Astrocyte (in vitro differentiated cells and primary cell): ENCODE results near the gene DIRAS1. TPM values are rescaled to one million over a fixed set of nuclear protein-coding genes. Genes with fewer than 3 reads are reported as not detected.

ENCODE experiments used
- DNase-seq: peaks from one replicate; pipeline ENCODE4 v3.0.0-alpha.2; 2010; ENCODE audit warnings: low read depth
- FAIRE-seq: peaks from 2 replicates; lab custom pipeline; 2011; peaks lifted over from hg19 to GRCh38; lab: Jason Lieb, UNC
- H2AFZ ChIP-seq: 2 replicates; pipeline ENCODE4 v1.6.0; 2012; ENCODE audit warnings: low read depth, low read length, inconsistent platforms
- H3K27ac ChIP-seq: 2 replicates; pipeline ENCODE4 v1.5.1; 2011; ENCODE audit warnings: low read depth, low read length, inconsistent platforms
- H3K27me3 ChIP-seq: 2 replicates; pipeline ENCODE4 v1.6.0; 2011; ENCODE audit warnings: low read length, inconsistent platforms; ENCODE audit not compliant: insufficient read depth
- H3K36me3 ChIP-seq: 2 replicates; pipeline ENCODE4 v1.5.1; 2011; ENCODE audit warnings: low read length, inconsistent platforms; ENCODE audit not compliant: insufficient read depth
- H3K4me1 ChIP-seq: 2 replicates; pipeline ENCODE4 v1.5.1; 2011; ENCODE audit warnings: low read length, inconsistent platforms; ENCODE audit not compliant: insufficient read depth
- H3K4me2 ChIP-seq: 2 replicates; pipeline ENCODE4 v1.6.0; 2012; ENCODE audit warnings: low read length, inconsistent platforms
- H3K4me3 ChIP-seq: 2 replicates; pipeline ENCODE4 v1.5.1; 2011; ENCODE audit warnings: low read depth, mild to moderate bottlenecking, low read length, inconsistent platforms; ENCODE audit not compliant: insufficient read depth
- H3K79me2 ChIP-seq: 2 replicates; pipeline ENCODE4 v1.6.0; 2012; ENCODE audit warnings: mild to moderate bottlenecking, low read length, inconsistent platforms; ENCODE audit not compliant: insufficient read depth
- H3K9ac ChIP-seq: 2 replicates; pipeline ENCODE4 v1.6.0; 2012; ENCODE audit warnings: mild to moderate bottlenecking, low read length, inconsistent platforms
- H3K9me3 ChIP-seq: 2 replicates; pipeline ENCODE4 v1.5.1; 2012; ENCODE audit warnings: low read depth, mild to moderate bottlenecking, low read length, inconsistent platforms; ENCODE audit not compliant: insufficient read depth
- H4K20me1 ChIP-seq: 2 replicates; pipeline ENCODE4 v1.6.0; 2012; ENCODE audit warnings: low read length, inconsistent platforms; ENCODE audit not compliant: insufficient read depth
- H3K27ac Mint-ChIP-seq: one replicate; pipeline ENCODE4 v1.8.0; 2021; ENCODE audit warnings: mild to moderate bottlenecking, mixed read lengths; ENCODE audit not compliant: unreplicated experiment
- H3K27me3 Mint-ChIP-seq: one replicate; pipeline ENCODE4 v1.8.0; 2021; ENCODE audit warnings: low read depth, mixed read lengths; ENCODE audit not compliant: unreplicated experiment
- H3K36me3 Mint-ChIP-seq: one replicate; pipeline ENCODE4 v1.8.0; 2021; ENCODE audit warnings: low read depth, mixed read lengths; ENCODE audit not compliant: unreplicated experiment
- H3K4me1 Mint-ChIP-seq: one replicate; pipeline ENCODE4 v1.8.0; 2021; ENCODE audit warnings: low read depth, mixed read lengths; ENCODE audit not compliant: unreplicated experiment
- H3K4me3 Mint-ChIP-seq: one replicate; pipeline ENCODE4 v1.8.0; 2021; ENCODE audit warnings: mild to moderate bottlenecking, moderate library complexity, mixed read lengths; ENCODE audit not compliant: unreplicated experiment
- H3K9me3 Mint-ChIP-seq: one replicate; pipeline ENCODE4 v1.8.0; 2021; ENCODE audit warnings: mild to moderate bottlenecking, mixed read lengths; ENCODE audit not compliant: unreplicated experiment
- CTCF ChIP-seq: IDR thresholded peaks from 2 replicates; pipeline ENCODE4 v1.5.1; 2011; ENCODE audit warnings: low read depth, mild to moderate bottlenecking, inconsistent platforms, low read length, moderate library complexity; ENCODE audit not compliant: insufficient read depth
- EZH2 ChIP-seq: IDR thresholded peaks from 2 replicates; pipeline ENCODE4 v1.6.1; 2012; ENCODE audit warnings: mild to moderate bottlenecking, low read length, inconsistent platforms; ENCODE audit not compliant: insufficient read depth
- total RNA-seq: library from RNA; stranded (reverse); gene quantifications from 2 replicates; pipeline ENCODE4 v1.2.1, GENCODE V29; 2021

Gene DIRAS1
- total RNA-seq, 1 donor from 2014 or later, result 5.9 TPM

GRCh38 chr19:2722541-2723344, 1.6 kb upstream of the DIRAS1 start:
- Histone ChIP-seq H3K79me2 (no peaks in the 10 kb centered on the region), H3K9me3 (no peaks in the 10 kb centered on the region), H3K4me3 (no peak overlapping the region), H3K4me1 (peaks cover 22% of the 10 kb centered on the region), H2AFZ (peak overlapping the region; percentile 55), H3K36me3 (no peaks in the 10 kb centered on the region), H3K27me3 (peaks cover 6% of the 10 kb centered on the region), H3K27ac (no peak overlapping the region), H3K4me2 (peak overlapping the region; percentile 66), H3K9ac (no peak overlapping the region), H4K20me1 (no peaks in the 10 kb centered on the region)
- Mint-ChIP-seq H3K27me3 (peaks cover 14% of the 10 kb centered on the region), H3K4me1 (no peaks in the 10 kb centered on the region), H3K27ac (no peak overlapping the region), H3K4me3 (peak overlapping the region; percentile 66), H3K36me3 (no peaks in the 10 kb centered on the region), H3K9me3 (no peaks in the 10 kb centered on the region)
- FAIRE-seq (no peak), DNase-seq (peak; percentile 67)
- no peak for TF ChIP-seq CTCF
- no peak for TF ChIP-seq EZH2

- DNase-seq (no peak), FAIRE-seq (no peak)
- no peaks in the 10 kb centered on the region for H3K36me3 Mint-ChIP-seq
- H3K4me3 Mint-ChIP-seq, result peak overlapping the region; percentile 77
- Histone ChIP-seq H3K36me3 (no peaks in the 10 kb centered on the region), H3K4me1 (peaks cover 22% of the 10 kb centered on the region), H3K9me3 (no peaks in the 10 kb centered on the region), H2AFZ (no peak overlapping the region), H3K4me2 (peak overlapping the region; percentile 70), H3K27me3 (peaks cover 3% of the 10 kb centered on the region), H3K79me2 (no peaks in the 10 kb centered on the region), H3K27ac (no peak overlapping the region), H3K4me3 (no peak overlapping the region), H4K20me1 (no peaks in the 10 kb centered on the region), H3K9ac (no peak overlapping the region)
- TF ChIP-seq CTCF (no peak), EZH2 (no peak)
- H3K27ac Mint-ChIP-seq, result no peak overlapping the region
- H3K27me3 Mint-ChIP-seq, result peaks cover 14% of the 10 kb centered on the region
- no peaks in the 10 kb centered on the region for H3K9me3 Mint-ChIP-seq
- no peaks in the 10 kb centered on the region for H3K4me1 Mint-ChIP-seq
Measured at GRCh38 chr19:2721570-2722540, 683 bp upstream of the DIRAS1 start.
